HL-60 (cell line): ENCODE results near the gene LRP2.

Source experiments
- CTCF ChIP-seq: IDR thresholded peaks from one replicate; pipeline ENCODE4 v1.5.1; 2011; ENCODE audit warnings: low read length, control low read depth, inconsistent platforms; ENCODE audit not compliant: insufficient read depth
- GABPA ChIP-seq: IDR thresholded peaks from 2 replicates; pipeline ENCODE4 v1.6.1; 2012; ENCODE audit warnings: low read depth
- POLR2AphosphoS5 ChIP-seq: IDR thresholded peaks from 2 replicates; pipeline ENCODE4 v1.6.1; 2012; ENCODE audit warnings: low read depth
- REST ChIP-seq: IDR thresholded peaks from 2 replicates; pipeline ENCODE4 v1.6.1; 2012; ENCODE audit warnings: low read depth; ENCODE audit not compliant: insufficient replicate concordance

DNA sequence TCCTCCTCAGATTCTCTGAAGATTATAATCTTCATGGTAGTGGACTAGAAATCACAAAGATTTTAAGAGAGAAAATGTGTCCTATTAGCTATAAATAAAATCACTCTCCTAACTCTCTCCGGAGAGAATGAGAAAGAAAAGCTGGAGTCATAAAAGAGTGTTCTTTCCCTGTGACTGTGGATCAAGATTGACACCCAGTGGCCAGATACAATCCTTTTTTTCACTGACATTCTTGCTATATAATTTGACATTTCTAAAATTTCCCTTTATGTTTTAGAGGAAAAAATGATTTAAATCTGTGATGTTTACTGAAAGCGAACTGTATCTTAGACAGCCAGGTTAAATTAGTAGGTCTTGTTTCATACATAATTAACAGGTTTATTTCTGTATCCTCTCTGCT is 35.4 kb upstream of the LRP2 start:
- TF ChIP-seq CTCF (no peak), GABPA (no peak), REST (no peak), POLR2AphosphoS5 (no peak)
